Mesendoderm (in vitro differentiated cells): ENCODE results near the gene UBE2D2.

Experiments
- DNase-seq: peaks from one replicate; pipeline ENCODE4 v3.0.0; 2013
- H2AK5ac ChIP-seq: 2 replicates; pipeline ENCODE4 v1.6.1; 2013; ENCODE audit warnings: low read length, inconsistent platforms
- H2BK120ac ChIP-seq: 2 replicates; pipeline ENCODE4 v1.6.1; 2013; ENCODE audit warnings: low read depth, mild to moderate bottlenecking, low read length, moderate library complexity, mixed read lengths
- H2BK15ac ChIP-seq: replicated peaks from 2 replicates; pipeline ENCODE4 v1.6.1; 2013; ENCODE audit warnings: low read depth, mild to moderate bottlenecking, moderate library complexity
- H2BK5ac ChIP-seq: 2 replicates; pipeline ENCODE4 v1.6.1; 2013; ENCODE audit warnings: low read length, inconsistent platforms
- H3K18ac ChIP-seq: 2 replicates; pipeline ENCODE4 v1.6.1; 2013; ENCODE audit warnings: mild to moderate bottlenecking, low read length, mixed read lengths
- H3K23ac ChIP-seq: one replicate; pipeline ENCODE4 v1.6.1; 2013; ENCODE audit warnings: low read length
- H3K27ac ChIP-seq: 2 replicates; pipeline ENCODE4 v1.5.1; 2013; ENCODE audit warnings: low read depth, mild to moderate bottlenecking, inconsistent platforms, low read length, moderate library complexity
- H3K27me3 ChIP-seq: 2 replicates; pipeline ENCODE4 v1.6.1; 2013; ENCODE audit warnings: low read length, control low read depth, mild to moderate bottlenecking, inconsistent platforms; ENCODE audit not compliant: insufficient read depth, poor library complexity
- H3K36me3 ChIP-seq: 2 replicates; pipeline ENCODE4 v1.6.1; 2013; ENCODE audit warnings: low read length, inconsistent platforms; ENCODE audit not compliant: control insufficient read depth, insufficient read depth
- H3K4ac ChIP-seq: one replicate; pipeline ENCODE4 v1.6.1; 2013; ENCODE audit warnings: low read depth, mild to moderate bottlenecking, low read length, moderate library complexity
- H3K4me1 ChIP-seq: 2 replicates; pipeline ENCODE4 v1.6.1; 2013; ENCODE audit warnings: low read depth, low read length, inconsistent platforms; ENCODE audit not compliant: control insufficient read depth
- H3K4me2 ChIP-seq: 2 replicates; pipeline ENCODE4 v1.6.1; 2013; ENCODE audit warnings: low read length
- H3K4me3 ChIP-seq: 2 replicates; pipeline ENCODE4 v1.5.1; 2013; ENCODE audit warnings: mild to moderate bottlenecking, low read length
- H3K56ac ChIP-seq: one replicate; pipeline ENCODE4 v1.6.1; 2013; ENCODE audit warnings: low read length
- H3K79me1 ChIP-seq: 2 replicates; pipeline ENCODE4 v1.6.1; 2013; ENCODE audit warnings: low read length, inconsistent platforms
- H3K79me2 ChIP-seq: 2 replicates; pipeline ENCODE4 v1.6.1; 2013; ENCODE audit warnings: mild to moderate bottlenecking, low read length; ENCODE audit not compliant: control insufficient read depth, insufficient read depth
- H3K9ac ChIP-seq: 2 replicates; pipeline ENCODE4 v1.6.1; 2013; ENCODE audit warnings: low read length, inconsistent platforms
- H4K5ac ChIP-seq: one replicate; pipeline ENCODE4 v1.6.1; 2013; ENCODE audit warnings: low read length
- H4K8ac ChIP-seq: one replicate; pipeline ENCODE4 v1.6.1; 2013; ENCODE audit warnings: low read depth, mild to moderate bottlenecking, control low read depth, low read length, moderate library complexity
- WGBS: extraction: QIAGEN DNeasy Blood & Tissue Kit; methylation state at CpG from one replicate; pipeline ENCODE4 v1.1.7; 2013; ENCODE audit warnings: low lambda C conversion rate, missing lambda C conversion rate; ENCODE audit not compliant: insufficient coverage; ENCODE audit errors: extremely low coverage; 5-methylcytosine and 5-hydroxymethylcytosine counted together

UBE2D2 gene

DNA sequence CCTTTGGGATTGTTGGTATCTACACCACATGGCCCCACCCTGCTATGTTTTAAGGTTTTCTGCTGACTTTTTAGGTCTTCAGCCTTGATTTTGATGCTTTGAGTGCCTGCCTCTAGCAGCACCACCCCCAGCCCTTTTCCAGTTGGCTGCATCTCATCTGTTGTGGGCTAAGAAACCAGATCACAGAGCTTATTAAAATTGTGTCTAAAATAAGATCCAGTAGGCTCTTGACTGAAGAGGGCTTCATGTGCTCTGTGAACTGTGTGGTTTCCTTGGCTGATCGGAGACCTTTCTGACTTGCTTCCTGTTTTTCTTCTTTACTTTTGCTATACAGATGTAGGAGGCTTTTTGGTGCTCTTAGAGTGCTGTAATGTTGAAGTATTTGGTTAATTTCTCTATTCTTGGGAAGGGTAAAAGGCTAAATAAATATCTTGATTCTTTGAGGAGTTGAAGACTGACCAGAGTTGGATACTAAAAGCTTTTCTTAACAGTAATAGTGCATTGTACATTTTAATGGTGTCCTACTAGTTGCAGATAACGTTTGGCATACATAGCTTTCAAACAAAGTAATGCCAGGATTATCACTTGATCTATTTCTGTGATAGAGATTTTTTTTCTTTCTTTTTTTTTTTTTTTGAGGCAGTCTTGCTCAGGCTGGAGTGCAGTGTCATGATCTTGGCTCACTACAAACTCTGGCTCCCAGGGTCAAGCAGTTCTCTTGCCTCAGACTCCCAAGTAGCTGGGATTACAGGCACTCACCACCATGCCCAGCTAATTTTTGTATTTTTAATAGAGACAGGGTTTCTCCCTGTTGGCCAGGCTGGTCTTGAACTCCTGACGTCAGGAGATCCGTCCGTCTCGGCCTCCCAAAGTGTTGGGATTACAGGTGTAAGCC lies 4.5 kb downstream of the UBE2D2 start:
- Histone ChIP-seq H4K5ac (no peak overlapping the region), H3K9ac (no peak overlapping the region), H3K27me3 (no peaks in the 10 kb centered on the region), H2BK5ac (no peak overlapping the region), H2BK120ac (no peak overlapping the region), H3K4me2 (no peak overlapping the region), H3K27ac (no peak overlapping the region), H3K36me3 (no peaks in the 10 kb centered on the region), H3K4me3 (no peak overlapping the region), H3K23ac (no peak overlapping the region), H3K79me1 (no peaks in the 10 kb centered on the region), H2AK5ac (no peak overlapping the region), H4K8ac (no peak overlapping the region), H3K79me2 (peaks cover 83% of the 10 kb centered on the region), H3K4me1 (peaks cover 3% of the 10 kb centered on the region), H2BK15ac (no peak overlapping the region), H3K18ac (no peak overlapping the region), H3K56ac (peak overlapping the region; percentile 5), H3K4ac (no peak overlapping the region)
- DNase-seq, result no peak
- no CpG with 5 or more reads among the region's 6 CpGs for WGBS

DNA sequence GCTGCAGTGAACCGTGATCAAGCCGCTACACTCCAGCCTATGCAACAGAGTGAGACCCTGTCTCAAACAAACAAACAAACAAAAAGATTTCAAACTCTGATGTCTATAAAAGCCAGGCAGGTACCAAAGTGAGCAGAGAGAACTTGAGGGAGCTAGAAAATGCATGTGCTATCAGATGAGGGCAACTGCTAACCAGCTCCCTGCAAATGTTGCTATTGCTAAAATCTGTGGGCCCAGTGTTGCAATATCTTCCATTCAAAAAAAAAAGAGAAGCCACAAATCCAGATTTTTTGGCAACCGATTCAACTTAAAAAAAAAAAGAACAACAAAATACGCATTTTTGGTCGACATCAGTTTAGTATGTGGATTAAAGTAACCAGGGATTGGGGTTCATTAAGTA lies 5.5 kb downstream of the UBE2D2 start:
- no peak overlapping the region for H2BK15ac ChIP-seq
- no peak overlapping the region for H3K56ac ChIP-seq
- DNase-seq, result no peak
- no peak overlapping the region for H3K9ac ChIP-seq
- peaks cover 3% of the 10 kb centered on the region for H3K4me1 ChIP-seq
- no CpG with 5 or more reads among the region's 5 CpGs for WGBS
- H3K4me2 ChIP-seq, result no peak overlapping the region
- no peak overlapping the region for H4K5ac ChIP-seq
- H3K79me2 ChIP-seq, result peaks cover 91% of the 10 kb centered on the region
- no peak overlapping the region for H3K4me3 ChIP-seq
- H2BK5ac ChIP-seq, result no peak overlapping the region
- no peak overlapping the region for H2BK120ac ChIP-seq
- H2AK5ac ChIP-seq, result no peak overlapping the region
- H3K79me1 ChIP-seq, result no peaks in the 10 kb centered on the region
- H3K23ac ChIP-seq, result no peak overlapping the region
- H3K36me3 ChIP-seq, result no peaks in the 10 kb centered on the region
- H4K8ac ChIP-seq, result no peak overlapping the region
- no peaks in the 10 kb centered on the region for H3K27me3 ChIP-seq
- H3K4ac ChIP-seq, result no peak overlapping the region
- no peak overlapping the region for H3K18ac ChIP-seq
- H3K27ac ChIP-seq, result no peak overlapping the region

DNA sequence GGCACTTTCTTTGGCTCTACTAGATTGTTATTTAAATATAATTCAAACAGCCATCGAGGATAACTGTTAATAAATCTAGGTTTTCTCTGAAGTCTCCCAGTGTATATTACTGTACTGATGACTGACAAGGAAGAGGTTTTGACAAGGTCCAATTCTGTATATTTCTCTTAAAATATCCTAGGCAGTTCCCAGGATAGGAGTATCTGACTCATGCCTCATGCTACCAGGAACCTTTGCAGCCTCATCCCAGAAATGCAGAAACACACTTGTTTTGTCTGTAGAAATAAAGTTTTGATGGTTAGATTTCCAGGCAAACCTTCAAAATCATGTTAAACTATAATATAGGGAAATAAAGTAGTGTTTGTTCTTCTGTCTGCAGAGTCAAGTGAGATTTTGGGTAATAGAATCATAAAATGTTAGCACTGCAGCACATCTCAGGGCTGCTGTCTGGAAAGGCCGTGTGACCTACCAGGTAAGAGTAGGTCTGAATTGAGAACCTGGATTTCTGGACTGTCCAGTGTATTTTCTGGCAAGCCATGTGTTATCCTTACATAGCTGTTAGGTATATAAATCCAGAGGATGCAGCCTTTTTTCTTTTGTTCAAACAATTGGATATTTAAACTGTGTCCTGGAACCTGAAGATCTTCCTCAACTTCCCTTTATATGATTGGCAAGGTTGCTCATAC lies 8.3 kb downstream of the UBE2D2 start:
- no peaks in the 10 kb centered on the region for H3K4me1 ChIP-seq
- no peak overlapping the region for H2BK15ac ChIP-seq
- WGBS, result no CpG with 5 or more reads among the region's 2 CpGs
- H3K27ac ChIP-seq, result no peak overlapping the region
- H3K36me3 ChIP-seq, result no peaks in the 10 kb centered on the region
- no peak overlapping the region for H3K4ac ChIP-seq
- no peak overlapping the region for H4K8ac ChIP-seq
- DNase-seq, result no peak
- no peak overlapping the region for H3K4me3 ChIP-seq
- no peak overlapping the region for H2BK5ac ChIP-seq
- H3K27me3 ChIP-seq, result no peaks in the 10 kb centered on the region
- H3K4me2 ChIP-seq, result no peak overlapping the region
- H4K5ac ChIP-seq, result no peak overlapping the region
- H3K79me1 ChIP-seq, result no peaks in the 10 kb centered on the region
- peaks cover 77% of the 10 kb centered on the region for H3K79me2 ChIP-seq
- no peak overlapping the region for H3K18ac ChIP-seq
- no peak overlapping the region for H3K56ac ChIP-seq
- no peak overlapping the region for H3K23ac ChIP-seq
- no peak overlapping the region for H3K9ac ChIP-seq
- H2BK120ac ChIP-seq, result no peak overlapping the region
- H2AK5ac ChIP-seq, result no peak overlapping the region

DNA sequence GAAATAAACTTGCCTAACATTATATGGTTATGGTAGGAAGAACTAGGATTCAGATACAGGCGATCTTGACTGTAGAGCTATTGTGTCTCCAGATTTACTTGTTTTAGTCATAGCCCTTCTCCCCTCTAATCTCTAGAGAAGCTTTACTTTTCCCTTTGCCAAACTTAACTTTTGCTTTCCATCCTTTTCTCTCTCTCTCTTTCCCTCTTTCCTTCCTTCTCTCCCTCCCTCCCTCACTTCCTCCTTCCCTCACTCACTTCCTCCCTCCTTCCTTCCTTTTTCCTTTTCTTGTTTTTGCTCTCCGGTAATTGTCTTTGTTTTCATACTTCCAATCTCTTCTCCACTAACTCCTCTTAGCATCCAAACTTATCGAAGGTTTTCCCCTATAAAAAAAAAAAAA lies 10.4 kb downstream of the UBE2D2 start:
- Histone ChIP-seq H3K4me1 (no peaks in the 10 kb centered on the region), H3K18ac (no peak overlapping the region), H3K79me1 (peaks cover 4% of the 10 kb centered on the region), H3K27ac (no peak overlapping the region), H3K4me3 (no peak overlapping the region), H4K8ac (no peak overlapping the region), H3K4ac (no peak overlapping the region), H3K79me2 (peaks cover 73% of the 10 kb centered on the region), H4K5ac (no peak overlapping the region), H3K9ac (no peak overlapping the region), H2BK120ac (no peak overlapping the region), H3K4me2 (no peak overlapping the region), H3K27me3 (no peaks in the 10 kb centered on the region), H3K56ac (no peak overlapping the region), H2AK5ac (no peak overlapping the region), H2BK5ac (no peak overlapping the region), H3K23ac (no peak overlapping the region), H2BK15ac (no peak overlapping the region), H3K36me3 (no peaks in the 10 kb centered on the region)
- no peak for DNase-seq
- WGBS, result no CpG with 5 or more reads among the region's 3 CpGs

DNA sequence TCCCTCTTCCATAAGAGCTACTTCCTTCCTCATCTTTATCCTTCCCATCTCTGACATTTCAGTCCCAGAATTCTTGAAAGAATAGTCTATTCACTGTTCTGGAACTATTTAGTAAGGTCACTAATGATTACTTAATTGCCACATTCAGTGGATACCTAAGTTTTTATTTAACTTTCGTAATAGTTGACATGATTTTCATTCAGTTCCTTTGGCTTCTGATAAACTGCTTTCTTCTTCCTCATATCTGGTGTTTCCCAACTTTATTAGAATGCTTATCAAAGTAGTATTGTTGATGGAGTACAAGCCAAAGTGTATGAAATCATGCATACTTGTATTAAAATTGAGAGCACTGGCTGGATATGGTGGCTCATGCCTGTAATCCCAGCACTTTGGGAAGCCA lies 10.8 kb downstream of the UBE2D2 start:
- Histone ChIP-seq H3K36me3 (no peaks in the 10 kb centered on the region), H2BK15ac (no peak overlapping the region), H3K79me2 (peaks cover 73% of the 10 kb centered on the region), H3K79me1 (peaks cover 4% of the 10 kb centered on the region), H2BK5ac (no peak overlapping the region), H4K8ac (no peak overlapping the region), H3K56ac (no peak overlapping the region), H3K18ac (no peak overlapping the region), H3K4me1 (no peaks in the 10 kb centered on the region), H3K4me3 (no peak overlapping the region), H3K27me3 (no peaks in the 10 kb centered on the region), H3K9ac (no peak overlapping the region), H3K4ac (no peak overlapping the region), H3K4me2 (no peak overlapping the region), H4K5ac (no peak overlapping the region), H3K23ac (no peak overlapping the region), H2AK5ac (no peak overlapping the region), H2BK120ac (no peak overlapping the region), H3K27ac (no peak overlapping the region)
- no CpG with 5 or more reads among the region's 1 CpG for WGBS
- no peak for DNase-seq
